Coronary artery (tissue), 2 donors: ENCODE measurements around the gene PAX6.
A peak's percentile ranks its signal among the peaks of the same experiment; 100 is the strongest.

ENCODE experiments used
- DNase-seq: peaks from one replicate; pipeline ENCODE4 v3.0.0-alpha.2; 2017; ENCODE audit warnings: low spot score
- H3K27ac ChIP-seq, 2 donors: fragments of 200-600 bp; sonication (generic); one replicate each; pipeline ENCODE4 v1.5.1; 2016 to 2019
- H3K4me3 ChIP-seq: fragments of 200-600 bp; sonication (generic); 2 replicates; pipeline ENCODE4 v1.5.1; 2016; ENCODE audit warnings: mild to moderate bottlenecking, moderate library complexity
- TF ChIP-seq, protein P1 (sequence below): fragments of 200-600 bp; sonication (generic); IDR thresholded peaks from one replicate; pipeline ENCODE4 v1.5.1; 2019; ENCODE audit warnings: antibody characterized with exemption

PAX6 gene

DNA sequence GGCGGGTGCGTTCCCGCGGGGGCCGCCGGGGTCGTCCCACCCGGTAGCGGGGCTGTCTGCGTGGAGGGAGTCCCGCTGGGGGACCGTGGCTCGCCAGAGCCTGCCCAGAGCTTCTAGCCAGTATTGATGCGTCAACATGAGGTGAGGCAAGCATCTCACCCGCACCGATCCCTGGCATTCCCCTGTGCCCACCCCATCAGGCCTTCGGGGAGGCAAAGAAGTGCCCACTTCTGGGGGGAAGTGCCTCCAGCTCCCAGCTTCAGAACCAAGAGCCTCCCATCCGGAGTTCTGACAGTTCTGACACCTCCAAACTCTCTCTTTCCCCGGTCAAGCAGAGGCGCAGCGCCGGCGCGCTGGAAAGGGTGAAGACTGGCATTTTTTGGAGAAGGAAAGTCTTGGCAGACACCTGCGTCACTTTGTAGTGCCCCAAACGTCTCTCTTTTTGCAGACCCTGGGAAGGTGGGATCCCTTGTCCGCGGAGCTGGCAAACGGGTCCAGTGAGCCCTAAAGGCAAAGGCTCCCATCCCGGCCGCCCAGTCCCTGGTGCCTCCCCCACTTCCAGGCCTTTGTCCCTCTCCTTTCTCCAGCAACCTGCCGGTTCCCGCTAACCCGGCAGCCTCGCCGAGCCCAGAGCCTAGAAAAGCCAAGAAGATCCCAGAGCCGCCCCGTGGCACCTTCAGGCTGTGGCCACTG, 3.2 kb upstream of the PAX6 start:
- DNase-seq = peak; percentile 74
- TF ChIP-seq, protein P1, sequence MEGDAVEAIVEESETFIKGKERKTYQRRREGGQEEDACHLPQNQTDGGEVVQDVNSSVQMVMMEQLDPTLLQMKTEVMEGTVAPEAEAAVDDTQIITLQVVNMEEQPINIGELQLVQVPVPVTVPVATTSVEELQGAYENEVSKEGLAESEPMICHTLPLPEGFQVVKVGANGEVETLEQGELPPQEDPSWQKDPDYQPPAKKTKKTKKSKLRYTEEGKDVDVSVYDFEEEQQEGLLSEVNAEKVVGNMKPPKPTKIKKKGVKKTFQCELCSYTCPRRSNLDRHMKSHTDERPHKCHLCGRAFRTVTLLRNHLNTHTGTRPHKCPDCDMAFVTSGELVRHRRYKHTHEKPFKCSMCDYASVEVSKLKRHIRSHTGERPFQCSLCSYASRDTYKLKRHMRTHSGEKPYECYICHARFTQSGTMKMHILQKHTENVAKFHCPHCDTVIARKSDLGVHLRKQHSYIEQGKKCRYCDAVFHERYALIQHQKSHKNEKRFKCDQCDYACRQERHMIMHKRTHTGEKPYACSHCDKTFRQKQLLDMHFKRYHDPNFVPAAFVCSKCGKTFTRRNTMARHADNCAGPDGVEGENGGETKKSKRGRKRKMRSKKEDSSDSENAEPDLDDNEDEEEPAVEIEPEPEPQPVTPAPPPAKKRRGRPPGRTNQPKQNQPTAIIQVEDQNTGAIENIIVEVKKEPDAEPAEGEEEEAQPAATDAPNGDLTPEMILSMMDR = no peak
- no peak overlapping the region for H3K27ac ChIP-seq
- peak overlapping the region; percentile 73 for H3K4me3 ChIP-seq

DNA sequence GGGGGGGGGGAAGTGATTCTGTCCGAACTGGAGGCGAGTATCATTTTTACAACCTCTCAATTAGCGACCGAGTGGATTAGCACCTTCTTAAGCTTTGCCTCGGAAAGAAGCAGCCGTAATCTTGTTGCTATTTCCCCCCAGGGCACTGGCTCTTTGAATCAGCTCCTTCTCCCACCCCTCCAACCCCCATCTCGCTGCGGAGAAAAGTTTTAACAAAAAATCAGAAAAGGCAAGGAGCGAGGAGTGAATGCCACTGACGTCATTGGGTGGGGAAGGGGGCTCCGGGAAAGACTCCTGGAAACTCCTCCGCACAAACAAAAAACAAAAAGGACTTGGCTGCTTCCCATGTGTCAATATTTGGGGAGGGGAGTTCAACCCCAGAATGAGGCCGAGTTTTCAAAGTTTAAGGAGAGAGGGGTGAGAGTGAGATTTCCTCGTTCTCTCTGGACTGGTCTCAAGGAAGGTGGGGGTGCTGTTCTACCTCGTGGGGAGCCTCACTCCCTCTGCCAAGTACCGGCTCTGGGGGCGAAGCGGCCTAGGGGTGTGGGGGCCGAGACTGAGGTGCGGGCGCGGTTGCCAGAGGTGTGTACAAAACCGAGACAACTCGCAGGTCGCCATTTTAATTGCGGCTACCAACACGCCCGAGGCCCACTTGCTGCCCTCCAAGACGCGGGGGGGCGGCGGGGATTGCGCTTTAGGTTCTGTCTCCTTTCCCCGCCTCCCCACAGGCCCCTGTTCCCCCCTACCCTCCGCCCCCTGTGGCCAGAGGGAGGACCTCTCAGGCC, 2.5 kb upstream of the PAX6 start:
- Histone ChIP-seq H3K4me3 (peak overlapping the region; percentile 73), H3K27ac (no peak overlapping the region)
- TF ChIP-seq, protein P1 = no peak
- DNase-seq = no peak

DNA sequence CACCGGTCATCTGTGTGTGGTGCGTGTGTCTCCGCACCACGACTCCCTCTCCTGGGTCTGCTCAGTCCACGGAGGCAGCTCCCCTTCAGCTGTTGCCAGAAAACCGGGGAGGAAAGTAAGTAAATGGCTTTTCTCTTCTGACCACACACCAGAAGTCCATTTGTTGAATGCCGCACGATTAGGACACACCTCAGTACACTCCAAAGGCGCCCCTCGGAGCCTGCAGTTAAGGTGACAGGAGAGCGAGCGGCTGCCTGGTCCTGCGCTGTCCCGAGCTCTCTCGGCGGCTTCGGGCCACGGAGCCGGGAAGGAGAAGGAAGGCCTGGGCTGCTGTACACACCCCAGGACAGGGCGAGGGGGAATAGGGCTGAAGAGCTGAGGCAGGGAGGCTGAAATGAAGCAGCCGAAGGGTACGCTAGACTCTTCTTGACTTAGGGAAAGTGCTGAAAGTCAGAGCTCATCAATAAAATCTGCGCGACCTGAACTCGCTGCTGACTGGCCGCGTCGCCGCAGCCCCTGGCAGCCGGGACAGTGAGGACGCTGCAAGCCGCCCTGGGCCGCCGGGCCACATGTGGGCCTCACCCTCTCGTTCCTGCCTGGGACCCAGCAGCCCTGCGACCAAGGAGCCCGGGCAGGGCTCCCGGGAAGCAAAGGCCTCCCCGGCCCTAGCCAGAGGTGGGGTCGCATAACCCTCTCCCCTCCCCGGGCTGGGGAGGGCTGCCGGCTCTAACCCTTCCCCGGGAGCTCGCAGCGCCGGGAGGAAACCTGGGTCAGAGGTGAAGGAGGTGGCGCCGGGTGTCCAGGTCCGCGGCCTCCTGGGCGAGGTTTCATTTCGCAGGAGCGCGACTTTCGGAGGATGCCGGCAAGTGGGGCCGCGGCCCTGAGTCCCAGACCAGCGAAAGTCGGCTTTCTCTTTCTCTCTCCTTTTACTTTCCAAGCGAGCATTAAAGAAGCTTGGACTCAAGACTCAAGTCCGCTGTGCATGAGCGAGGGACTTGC, 1.6 kb upstream of the PAX6 start:
- TF ChIP-seq, protein P1 = no peak
- DNase-seq = no peak
- Histone ChIP-seq H3K4me3 (peak overlapping the region; percentile 73), H3K27ac (no peak overlapping the region)

DNA sequence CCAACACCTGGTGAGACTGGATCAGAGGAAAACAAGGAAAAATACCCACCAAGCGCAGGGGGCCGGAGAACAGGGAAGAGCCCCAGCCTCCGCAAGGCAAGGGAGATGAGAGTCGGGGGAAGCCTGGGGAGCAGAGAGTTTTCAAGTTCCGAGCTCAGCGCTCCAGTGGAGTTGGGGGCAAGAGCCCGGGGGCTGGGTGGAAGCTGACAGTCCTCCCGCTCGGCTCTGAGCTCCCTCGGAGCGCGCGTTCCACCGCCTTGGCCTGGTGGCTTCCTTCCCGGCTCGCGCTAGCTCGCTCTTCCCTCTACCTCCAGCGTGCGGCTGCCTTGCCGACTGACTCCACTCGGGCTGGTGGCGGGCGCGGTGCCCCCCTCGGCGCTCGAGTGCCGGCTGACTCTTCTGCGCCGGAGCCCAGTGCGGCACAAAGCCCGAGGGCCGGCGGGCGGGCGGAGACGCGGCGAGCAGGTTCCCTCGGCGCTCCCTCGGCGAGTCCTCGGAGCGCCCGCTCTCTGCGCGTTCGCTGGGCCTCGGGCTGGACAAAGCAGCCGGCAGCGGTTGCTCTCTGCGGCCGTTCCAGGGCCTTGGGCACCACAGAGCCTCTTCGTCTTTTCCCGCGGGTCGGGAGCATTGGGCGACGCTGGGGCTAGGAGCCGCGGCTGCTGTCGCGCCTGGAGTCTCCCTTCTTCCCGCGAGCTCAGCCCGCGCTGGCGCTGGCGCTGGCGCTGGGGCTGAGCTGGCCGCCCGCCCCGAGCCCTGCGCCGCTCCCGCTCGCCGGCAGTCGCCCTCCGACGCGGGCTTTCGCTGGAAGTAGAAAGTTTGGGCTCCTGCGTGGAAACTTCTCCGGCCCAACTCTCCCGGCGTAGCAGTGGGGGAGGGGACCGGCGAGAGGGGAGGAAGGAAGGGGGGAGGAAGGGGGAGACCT, 1.0 kb downstream of the PAX6 start:
- no peak for DNase-seq
- H3K4me3 ChIP-seq = peak overlapping the region; percentile 73
- TF ChIP-seq, protein P1 = no peak
- no peak overlapping the region for H3K27ac ChIP-seq

DNA sequence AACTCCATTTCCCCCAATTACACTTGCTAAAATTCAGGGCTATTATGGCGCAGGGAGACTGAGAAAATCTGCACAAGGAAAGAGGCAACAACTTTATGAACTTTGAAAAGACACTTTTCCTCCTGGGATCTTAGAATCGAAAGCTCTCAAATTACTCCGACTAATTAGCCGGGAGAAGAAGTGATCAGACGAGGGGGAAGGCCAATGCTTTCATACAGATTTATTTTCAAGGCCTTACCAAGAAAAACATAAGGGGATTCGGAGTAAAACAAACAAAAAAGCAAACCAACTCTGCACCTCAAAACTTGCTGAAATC, 1.6 kb downstream of the PAX6 start:
- DNase-seq = no peak
- TF ChIP-seq, protein P1 = no peak
- no peak overlapping the region for H3K27ac ChIP-seq
- no peak overlapping the region for H3K4me3 ChIP-seq
